Rectal smooth muscle tissue (tissue), 1 donor: ENCODE measurements around the gene LPCAT1.
"Not testable (repeated sequence)": the region's sequence is repeated elsewhere in the genome, so short reads cannot be mapped to it uniquely, and the experiment has no call there.

Source experiments
- H3K27ac ChIP-seq: one replicate; pipeline ENCODE4 v1.7.0; 2013; ENCODE audit warnings: low read depth, low read length, inconsistent platforms
- H3K27me3 ChIP-seq: one replicate; pipeline ENCODE4 v1.7.0; 2013; ENCODE audit warnings: low read length; ENCODE audit not compliant: control insufficient read depth, insufficient read depth
- H3K36me3 ChIP-seq: one replicate; pipeline ENCODE4 v1.7.0; 2013; ENCODE audit warnings: low read length; ENCODE audit not compliant: control insufficient read depth, insufficient read depth
- H3K4me1 ChIP-seq: one replicate; pipeline ENCODE4 v1.7.0; 2013; ENCODE audit warnings: low read length; ENCODE audit not compliant: control insufficient read depth, insufficient read depth
- H3K4me3 ChIP-seq: one replicate; pipeline ENCODE4 v1.7.0; 2013; ENCODE audit warnings: low read length
- H3K9ac ChIP-seq: one replicate; pipeline ENCODE4 v1.7.0; 2013; ENCODE audit warnings: low read length

The LPCAT1 gene

DNA sequence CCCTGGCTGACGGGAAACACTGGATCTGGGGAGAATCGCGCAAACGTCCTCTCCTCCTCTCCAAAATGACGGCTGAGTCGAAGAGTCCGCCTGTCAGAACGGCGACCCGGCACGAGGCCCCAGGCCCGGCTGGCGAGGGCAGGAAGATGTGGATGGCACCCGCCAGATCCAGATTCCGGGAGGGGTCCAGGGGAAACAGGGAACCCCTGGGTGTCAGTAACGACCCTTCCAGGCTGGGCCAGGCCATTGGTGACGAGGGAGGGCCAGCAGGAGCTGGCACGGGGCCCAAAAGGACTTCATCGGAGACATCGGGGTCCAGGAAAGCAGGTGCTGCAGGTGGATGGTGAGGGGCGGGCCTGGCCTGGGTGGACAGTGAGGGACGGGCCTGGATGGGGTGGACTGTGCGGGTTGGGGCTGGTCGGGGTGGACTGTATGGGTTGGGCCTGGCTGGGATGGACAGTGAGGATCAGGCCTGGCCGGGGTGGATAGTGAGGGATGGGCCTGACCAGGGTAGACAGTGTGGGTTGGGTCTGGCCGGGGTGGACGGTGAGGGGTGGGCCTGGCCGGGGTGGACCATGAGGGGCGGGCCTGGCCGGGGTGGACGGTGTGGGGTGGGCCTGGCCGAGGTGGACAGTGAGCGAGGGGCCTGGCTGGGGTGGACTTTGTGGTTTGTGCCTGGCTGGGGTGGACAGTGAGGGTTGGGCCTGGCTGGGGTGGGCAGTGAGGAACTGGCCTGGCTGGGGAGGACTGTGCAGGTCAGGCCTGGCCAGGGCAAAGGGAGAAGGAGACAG, 92.5 kb downstream of the LPCAT1 start:
- Histone ChIP-seq H3K9ac (no peak overlapping the region), H3K27me3 (no peaks in the 10 kb centered on the region), H3K27ac (no peak overlapping the region), H3K4me3 (no peak overlapping the region), H3K4me1 (no peaks in the 10 kb centered on the region), H3K36me3 (no peaks in the 10 kb centered on the region)

DNA sequence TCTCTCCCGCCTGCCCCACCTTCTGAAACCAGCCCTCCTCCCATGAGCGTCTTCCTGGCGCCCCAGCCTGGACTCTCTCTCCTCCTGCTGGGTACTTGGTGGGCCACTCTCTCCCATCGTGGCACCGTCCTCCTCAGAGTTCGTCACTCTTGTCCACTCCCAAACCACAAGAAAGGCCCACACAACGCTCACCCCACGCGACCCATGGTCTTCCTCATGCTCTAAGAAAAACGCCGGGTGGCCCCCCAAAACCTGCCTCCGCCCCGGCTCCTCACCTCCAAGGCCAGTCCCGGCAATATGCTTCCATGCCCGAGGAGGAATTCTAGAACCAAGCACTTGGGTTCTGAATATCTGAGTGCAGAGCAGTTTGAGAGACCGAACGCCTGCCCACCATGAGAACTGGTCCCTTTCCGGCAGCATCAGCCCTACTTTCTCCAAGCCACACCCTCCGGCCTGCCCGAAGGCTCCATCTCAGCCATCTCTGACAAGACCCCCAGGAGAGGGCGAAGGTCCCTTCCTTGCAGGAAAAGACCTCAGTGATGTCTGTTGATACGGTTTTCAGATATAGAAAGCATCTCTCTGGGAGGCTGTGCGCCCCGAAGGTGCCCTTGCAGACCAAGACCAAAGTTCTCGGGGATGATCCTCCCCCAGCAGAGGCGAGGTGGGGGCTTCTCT, 93.5 kb downstream of the LPCAT1 start:
- H3K36me3 ChIP-seq, result no peaks in the 10 kb centered on the region
- no peak overlapping the region for H3K27ac ChIP-seq
- no peaks in the 10 kb centered on the region for H3K4me1 ChIP-seq
- H3K27me3 ChIP-seq, result no peaks in the 10 kb centered on the region
- no peak overlapping the region for H3K4me3 ChIP-seq
- no peak overlapping the region for H3K9ac ChIP-seq

DNA sequence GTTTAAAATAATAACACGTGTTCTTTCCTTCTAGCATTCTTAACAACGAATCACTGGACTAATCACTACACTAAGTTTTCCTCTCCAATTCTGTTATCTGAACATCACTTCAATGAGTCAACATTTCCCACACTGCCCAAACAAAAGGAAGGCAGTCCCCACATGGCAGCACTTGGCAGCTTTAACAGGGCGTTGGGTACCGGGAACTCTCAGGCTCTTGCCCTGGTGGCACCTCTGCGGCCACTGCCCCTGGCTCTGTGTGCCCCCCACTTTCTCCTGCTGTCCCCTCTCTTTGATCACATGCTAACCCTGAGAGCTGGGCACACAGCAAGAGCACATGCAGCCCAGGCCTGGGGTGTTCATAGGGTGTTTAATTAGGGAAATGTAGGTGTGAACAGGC, 94.3 kb downstream of the LPCAT1 start:
- H3K27ac ChIP-seq, result no peak overlapping the region
- no peaks in the 10 kb centered on the region for H3K36me3 ChIP-seq
- no peak overlapping the region for H3K9ac ChIP-seq
- no peaks in the 10 kb centered on the region for H3K27me3 ChIP-seq
- no peaks in the 10 kb centered on the region for H3K4me1 ChIP-seq
- no peak overlapping the region for H3K4me3 ChIP-seq

DNA sequence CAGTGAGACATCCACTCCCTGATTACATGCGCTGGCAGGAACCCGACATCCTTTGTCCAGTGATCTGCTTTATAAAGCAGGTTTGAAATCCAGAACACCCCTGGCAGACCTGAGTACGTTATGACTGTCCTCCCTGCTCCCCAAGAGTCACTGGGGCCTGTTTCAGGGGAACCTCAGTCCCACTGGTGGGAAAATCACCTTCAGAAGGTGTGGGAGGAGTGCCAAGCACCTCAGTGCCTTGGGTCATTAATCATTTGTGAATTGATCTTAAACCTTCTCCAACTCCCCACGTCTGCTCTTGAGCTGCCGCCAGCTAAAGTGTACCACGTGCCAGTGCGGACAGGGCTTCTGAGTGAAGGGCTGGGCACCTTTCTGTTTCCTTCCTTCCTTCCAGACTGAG, 94.7 kb downstream of the LPCAT1 start:
- Histone ChIP-seq H3K27me3 (no peaks in the 10 kb centered on the region), H3K4me3 (no peak overlapping the region), H3K27ac (no peak overlapping the region), H3K4me1 (no peaks in the 10 kb centered on the region), H3K36me3 (no peaks in the 10 kb centered on the region), H3K9ac (no peak overlapping the region)

DNA sequence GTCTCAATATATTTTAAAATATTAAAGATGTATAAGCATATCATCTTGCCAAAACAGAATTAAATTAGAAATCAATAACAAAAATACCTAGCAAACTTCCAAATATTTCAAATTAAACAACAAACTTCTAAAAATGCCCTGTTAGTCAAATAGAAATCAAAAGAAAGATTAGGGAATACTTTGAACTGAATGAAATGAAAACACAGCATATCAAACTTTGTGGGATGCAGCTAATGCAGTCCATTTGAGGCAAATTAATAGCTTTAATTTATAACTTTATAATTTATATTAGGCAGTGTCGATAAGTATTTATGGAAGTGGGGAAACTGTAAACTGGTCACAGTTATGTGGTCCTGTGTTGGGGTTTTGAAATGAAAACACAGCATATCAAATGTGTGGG, 95.7 kb downstream of the LPCAT1 start:
- Histone ChIP-seq H3K9ac (no peak overlapping the region), H3K27ac (no peak overlapping the region), H3K36me3 (no peaks in the 10 kb centered on the region), H3K4me1 (no peaks in the 10 kb centered on the region), H3K4me3 (no peak overlapping the region), H3K27me3 (no peaks in the 10 kb centered on the region)

DNA sequence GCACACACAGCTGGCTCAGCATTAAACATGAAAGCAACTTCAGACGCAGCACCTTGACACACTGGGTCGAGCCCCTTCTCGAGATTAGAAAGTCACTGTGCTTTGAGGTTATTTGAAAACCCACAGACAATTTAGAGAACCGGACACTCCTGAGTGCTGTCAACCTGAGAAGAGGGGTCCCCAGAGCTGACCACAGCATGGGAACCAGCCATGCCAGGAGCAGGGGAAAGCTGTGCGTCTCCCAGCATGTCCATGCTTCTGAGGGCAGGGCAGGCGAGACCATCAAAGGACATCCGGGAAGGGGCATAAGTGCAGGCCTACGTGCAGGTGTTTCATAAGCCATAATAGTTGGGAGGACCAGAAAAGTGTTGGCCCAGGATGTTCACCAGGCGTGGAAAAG, 99.0 kb downstream of the LPCAT1 start:
- Histone ChIP-seq H3K36me3 (no peaks in the 10 kb centered on the region), H3K9ac (no peak overlapping the region), H3K4me1 (no peaks in the 10 kb centered on the region), H3K27ac (no peak overlapping the region), H3K27me3 (peaks cover 4% of the 10 kb centered on the region), H3K4me3 (no peak overlapping the region)

DNA sequence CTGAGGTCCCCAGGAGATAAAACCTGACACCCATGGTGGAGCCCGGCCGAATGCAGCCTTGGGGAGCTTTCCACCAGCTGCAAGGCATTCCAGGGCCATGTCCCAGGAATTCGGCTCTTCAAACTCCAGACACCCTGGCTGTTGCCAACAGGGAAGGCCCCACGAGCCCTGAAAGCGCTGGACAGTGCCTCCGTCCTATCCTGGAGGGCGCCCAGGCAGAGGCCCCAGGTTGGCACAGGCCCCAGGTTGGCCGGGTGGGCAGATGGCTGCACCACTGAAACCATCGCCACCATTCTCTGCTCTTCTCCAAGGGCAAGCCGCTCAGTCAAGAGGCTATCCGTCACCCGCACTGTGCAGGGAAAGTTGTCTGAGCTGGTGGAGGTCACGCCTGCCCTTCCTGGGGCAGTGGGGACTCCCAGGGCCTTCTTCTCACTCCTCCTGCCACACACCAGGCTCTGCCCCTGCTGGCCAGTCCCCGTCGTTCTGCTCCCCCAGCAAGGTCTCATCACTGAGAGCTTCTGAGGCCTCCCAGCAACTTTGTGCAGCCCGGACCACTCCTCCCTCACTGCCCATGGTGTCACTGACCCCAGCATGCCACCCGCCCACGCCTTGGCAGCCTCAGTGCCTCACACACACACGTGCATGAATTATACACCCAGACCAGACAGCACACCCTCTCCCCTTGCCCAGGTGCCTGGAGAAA, 99.7 kb downstream of the LPCAT1 start:
- H3K36me3 ChIP-seq, result no peaks in the 10 kb centered on the region
- no peak overlapping the region for H3K27ac ChIP-seq

DNA sequence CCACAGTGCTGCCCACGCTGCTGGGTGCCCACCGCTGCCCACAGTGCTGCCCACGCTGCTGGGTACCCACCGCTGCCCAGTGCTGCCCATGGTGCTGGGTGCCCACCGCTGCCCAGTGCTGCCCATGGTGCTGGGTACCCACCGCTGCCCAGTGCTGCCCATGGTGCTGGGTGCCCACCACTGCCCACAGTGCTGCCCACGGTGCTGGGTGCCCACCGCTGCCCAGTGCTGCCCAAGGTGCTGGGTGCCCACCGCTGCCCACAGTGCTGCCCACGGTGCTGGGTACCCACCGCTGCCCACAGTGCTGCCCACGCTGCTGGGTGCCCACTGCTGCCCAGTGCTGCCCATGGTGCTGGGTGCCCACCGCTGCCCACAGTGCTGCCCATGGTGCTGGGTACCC, 101.2 kb downstream of the LPCAT1 start:
- H3K27me3 ChIP-seq, H3K36me3 ChIP-seq, H3K27ac ChIP-seq, H3K4me3 ChIP-seq, H3K4me1 ChIP-seq, H3K9ac ChIP-seq: not testable (repeated sequence)

More for the DNA sequence above, 99.7 kb downstream of the LPCAT1 start:
- H3K9ac ChIP-seq, result no peak overlapping the region
- no peak overlapping the region for H3K4me3 ChIP-seq
- H3K4me1 ChIP-seq, result no peaks in the 10 kb centered on the region
- H3K27me3 ChIP-seq, result peaks cover 4% of the 10 kb centered on the region

DNA sequence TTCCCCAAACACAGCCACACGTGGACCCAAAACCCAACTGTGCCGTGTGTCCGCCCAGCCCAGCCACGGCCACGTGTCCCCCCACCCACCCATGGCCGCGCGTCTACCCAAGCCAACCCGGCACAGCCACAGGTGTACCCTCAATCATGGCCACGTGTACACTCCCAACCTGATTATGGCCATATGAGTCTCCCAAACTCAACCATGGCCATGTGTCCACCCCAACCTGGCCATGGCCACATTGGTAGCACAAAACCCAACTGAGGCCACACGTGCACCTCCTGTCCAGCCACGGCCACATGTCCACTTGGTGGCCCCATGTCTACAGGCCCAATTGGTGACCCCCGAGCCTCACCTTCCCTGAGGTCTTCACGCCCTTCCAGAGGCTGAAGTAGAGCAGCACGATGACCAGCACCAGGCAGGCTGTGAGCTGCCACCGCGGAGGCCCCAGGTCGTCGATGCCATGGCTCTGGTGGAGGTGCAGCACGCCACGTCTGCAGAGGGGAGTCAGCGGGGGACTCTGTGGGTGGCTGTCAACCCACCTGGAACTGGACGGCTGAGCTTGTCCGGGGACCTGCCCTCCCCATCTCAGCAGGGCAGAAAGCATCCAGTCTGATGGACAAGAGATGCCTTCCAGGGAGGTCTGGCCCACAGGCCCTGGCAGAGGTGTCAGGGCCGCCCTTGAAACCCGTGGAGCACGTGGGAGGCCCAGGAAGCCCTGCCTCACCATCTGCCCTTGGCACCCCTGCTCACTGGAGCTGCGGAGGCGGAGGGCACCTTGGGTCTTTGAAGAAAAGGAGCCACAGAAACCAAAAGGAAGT, 102.0 kb downstream of the LPCAT1 start:
- Histone ChIP-seq H3K9ac (no peak overlapping the region), H3K4me3 (no peak overlapping the region), H3K36me3 (no peaks in the 10 kb centered on the region), H3K27me3 (peaks cover 4% of the 10 kb centered on the region), H3K4me1 (no peaks in the 10 kb centered on the region), H3K27ac (no peak overlapping the region)

DNA sequence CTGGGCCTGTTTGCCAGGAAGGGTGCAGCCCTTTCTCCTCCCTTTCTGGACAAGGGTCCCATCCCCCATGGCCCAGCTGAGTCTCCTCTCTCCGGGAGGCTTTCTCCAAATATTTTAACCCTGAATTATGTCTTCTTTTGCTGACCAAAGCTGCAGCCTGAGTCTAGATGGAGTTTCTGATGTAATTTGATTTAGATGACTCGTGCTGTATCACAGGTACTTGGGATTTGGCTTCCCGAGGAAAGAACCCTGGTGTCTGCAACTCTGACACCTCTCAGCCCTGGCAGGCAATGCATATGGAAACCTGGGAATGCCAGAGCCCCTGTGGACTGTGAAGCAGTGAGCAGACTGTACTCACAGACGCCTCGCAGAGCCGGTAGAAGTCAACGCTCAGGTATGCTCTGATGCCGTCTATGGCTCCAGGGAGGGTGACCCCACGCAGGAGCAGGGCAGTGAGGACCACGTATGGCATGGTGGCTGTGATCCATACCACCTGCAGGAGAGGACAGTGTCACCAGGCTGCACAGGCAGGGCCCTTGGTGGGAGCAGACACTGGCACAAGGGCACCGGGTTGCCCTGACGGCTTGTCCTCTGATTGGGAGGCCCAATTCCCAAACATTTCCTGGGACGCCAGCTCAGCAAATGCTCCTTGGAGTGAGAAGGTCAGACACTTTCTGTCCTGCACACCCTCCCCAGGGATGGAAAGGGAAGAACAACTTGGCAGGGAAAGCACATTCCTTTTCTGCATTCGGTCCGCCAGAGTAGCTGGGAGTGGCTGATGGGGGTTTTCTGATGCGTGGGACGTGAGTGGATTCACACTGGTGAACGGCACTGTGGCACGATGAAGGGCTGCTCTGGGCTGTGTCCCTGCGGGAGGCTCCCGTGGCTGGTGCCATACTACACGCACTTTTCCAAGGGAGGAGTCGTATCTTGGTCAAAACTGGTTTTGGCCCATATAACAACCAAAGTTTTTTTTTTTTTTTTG, 103.3 kb downstream of the LPCAT1 start:
- H3K27me3 ChIP-seq, result peaks cover 4% of the 10 kb centered on the region
- no peaks in the 10 kb centered on the region for H3K36me3 ChIP-seq

DNA sequence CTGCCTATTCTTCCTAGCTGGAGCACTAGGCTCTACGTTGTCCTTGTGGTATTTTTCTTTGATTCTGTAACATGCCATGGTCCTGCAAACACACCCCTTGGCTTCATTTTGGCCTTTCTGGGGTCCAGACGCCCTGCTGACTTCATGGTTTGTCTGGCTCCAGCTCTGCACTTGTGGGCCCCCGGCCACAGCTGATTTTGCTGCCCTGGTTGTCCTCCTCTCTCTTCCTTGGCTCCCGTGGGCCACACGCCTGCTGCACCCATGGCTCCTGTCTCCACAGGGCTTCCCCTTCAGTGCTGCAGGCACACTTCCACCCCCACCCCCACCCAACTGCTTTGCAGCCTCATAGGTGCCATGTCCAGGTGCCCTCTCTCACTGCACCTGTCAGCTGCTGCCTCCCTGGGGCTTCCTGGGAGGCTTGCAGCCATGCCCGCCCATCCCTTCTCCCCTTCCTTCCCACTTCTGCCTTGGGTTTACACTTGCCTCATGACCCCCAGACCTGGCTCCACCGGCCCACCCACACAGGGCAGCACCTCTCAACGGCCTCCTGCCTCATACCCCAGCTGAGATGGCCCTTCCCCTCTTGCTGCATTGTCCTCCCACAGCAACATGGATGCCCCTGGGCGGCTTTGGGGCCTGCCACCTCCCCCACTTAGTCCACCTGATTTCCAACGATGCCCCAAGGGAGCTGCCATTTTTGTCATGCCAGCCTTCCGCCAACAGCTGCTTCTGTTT, 104.1 kb downstream of the LPCAT1 start:
- no peak overlapping the region for H3K4me3 ChIP-seq
- H3K9ac ChIP-seq, result no peak overlapping the region
- no peaks in the 10 kb centered on the region for H3K4me1 ChIP-seq
- peaks cover 4% of the 10 kb centered on the region for H3K27me3 ChIP-seq
- no peaks in the 10 kb centered on the region for H3K36me3 ChIP-seq
- no peak overlapping the region for H3K27ac ChIP-seq

More for the DNA sequence above, 103.3 kb downstream of the LPCAT1 start:
- Histone ChIP-seq H3K4me1 (no peaks in the 10 kb centered on the region), H3K27ac (no peak overlapping the region), H3K9ac (no peak overlapping the region), H3K4me3 (no peak overlapping the region)
